Ishikawa (cell line): Measurements from ENCODE around the gene PSMD2.

Experiments used
- FOXM1 ChIP-seq: IDR thresholded peaks from 2 replicates; pipeline ENCODE4 v1.6.1; 2012; ENCODE audit warnings: low read depth, borderline replicate concordance
- TAF1 ChIP-seq: IDR thresholded peaks from 2 replicates; pipeline ENCODE4 v1.6.1; 2012; ENCODE audit warnings: low read depth, mild to moderate bottlenecking
- TF ChIP-seq, protein P1 (sequence below): IDR thresholded peaks from 2 replicates; pipeline ENCODE4 v1.6.1; 2012; ENCODE audit warnings: low read depth, mild to moderate bottlenecking
- TF ChIP-seq, protein P2 (sequence below): IDR thresholded peaks from 2 replicates; pipeline ENCODE4 v1.6.1; 2012

DNA sequence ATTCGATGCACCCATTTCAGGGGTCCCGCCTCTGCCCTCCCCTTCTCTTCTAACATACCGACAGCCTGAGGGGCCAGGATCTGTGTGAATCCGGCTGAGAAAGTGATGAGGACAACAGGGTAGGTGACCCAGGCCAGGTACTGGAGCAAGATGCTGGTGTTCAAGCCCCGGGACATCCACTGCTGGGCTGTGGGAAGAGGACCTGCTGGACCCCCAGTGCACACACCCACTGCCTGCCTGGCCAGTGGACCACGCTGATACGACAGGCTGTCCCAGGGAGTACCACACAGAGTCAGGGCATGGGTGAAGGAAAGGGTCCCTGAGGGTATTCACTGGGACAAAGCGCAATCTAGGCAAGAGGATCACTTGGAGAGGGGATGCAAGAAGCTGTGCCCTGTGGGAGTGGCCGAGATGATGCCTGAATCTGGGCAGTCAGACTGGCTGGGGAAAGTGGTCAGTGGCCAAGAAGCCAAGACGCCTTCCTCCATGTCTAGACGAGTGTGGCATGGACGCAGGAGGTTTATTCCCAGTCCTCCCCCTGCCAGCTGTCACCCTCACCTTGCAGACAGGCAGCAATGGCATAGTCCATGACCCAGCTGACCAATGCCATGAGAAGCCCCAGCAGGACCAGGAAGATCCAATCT, 59.2 kb downstream of the PSMD2 start:
- TF ChIP-seq, protein P1, sequence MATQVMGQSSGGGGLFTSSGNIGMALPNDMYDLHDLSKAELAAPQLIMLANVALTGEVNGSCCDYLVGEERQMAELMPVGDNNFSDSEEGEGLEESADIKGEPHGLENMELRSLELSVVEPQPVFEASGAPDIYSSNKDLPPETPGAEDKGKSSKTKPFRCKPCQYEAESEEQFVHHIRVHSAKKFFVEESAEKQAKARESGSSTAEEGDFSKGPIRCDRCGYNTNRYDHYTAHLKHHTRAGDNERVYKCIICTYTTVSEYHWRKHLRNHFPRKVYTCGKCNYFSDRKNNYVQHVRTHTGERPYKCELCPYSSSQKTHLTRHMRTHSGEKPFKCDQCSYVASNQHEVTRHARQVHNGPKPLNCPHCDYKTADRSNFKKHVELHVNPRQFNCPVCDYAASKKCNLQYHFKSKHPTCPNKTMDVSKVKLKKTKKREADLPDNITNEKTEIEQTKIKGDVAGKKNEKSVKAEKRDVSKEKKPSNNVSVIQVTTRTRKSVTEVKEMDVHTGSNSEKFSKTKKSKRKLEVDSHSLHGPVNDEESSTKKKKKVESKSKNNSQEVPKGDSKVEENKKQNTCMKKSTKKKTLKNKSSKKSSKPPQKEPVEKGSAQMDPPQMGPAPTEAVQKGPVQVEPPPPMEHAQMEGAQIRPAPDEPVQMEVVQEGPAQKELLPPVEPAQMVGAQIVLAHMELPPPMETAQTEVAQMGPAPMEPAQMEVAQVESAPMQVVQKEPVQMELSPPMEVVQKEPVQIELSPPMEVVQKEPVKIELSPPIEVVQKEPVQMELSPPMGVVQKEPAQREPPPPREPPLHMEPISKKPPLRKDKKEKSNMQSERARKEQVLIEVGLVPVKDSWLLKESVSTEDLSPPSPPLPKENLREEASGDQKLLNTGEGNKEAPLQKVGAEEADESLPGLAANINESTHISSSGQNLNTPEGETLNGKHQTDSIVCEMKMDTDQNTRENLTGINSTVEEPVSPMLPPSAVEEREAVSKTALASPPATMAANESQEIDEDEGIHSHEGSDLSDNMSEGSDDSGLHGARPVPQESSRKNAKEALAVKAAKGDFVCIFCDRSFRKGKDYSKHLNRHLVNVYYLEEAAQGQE: no peak
- TF ChIP-seq FOXM1 (no peak), TAF1 (no peak)
- TF ChIP-seq, protein P2, sequence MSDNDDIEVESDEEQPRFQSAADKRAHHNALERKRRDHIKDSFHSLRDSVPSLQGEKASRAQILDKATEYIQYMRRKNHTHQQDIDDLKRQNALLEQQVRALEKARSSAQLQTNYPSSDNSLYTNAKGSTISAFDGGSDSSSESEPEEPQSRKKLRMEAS: no peak
